Ishikawa (cell line): ENCODE results near the gene ATOH7.

ENCODE experiments used
- CEBPB ChIP-seq: IDR thresholded peaks from 2 replicates; pipeline ENCODE4 v1.6.1; 2012
- CREB1 ChIP-seq: IDR thresholded peaks from 2 replicates; pipeline ENCODE4 v1.6.1; 2012; ENCODE audit warnings: low read depth
- EGR1 ChIP-seq: IDR thresholded peaks from 2 replicates; pipeline ENCODE4 v1.6.1; 2012
- EP300 ChIP-seq: IDR thresholded peaks from 2 replicates; pipeline ENCODE4 v1.6.1; 2012; ENCODE audit warnings: borderline replicate concordance
- FOXM1 ChIP-seq: IDR thresholded peaks from 2 replicates; pipeline ENCODE4 v1.6.1; 2012; ENCODE audit warnings: low read depth, borderline replicate concordance
- NFIC ChIP-seq: IDR thresholded peaks from 2 replicates; pipeline ENCODE4 v1.6.1; 2012
- RAD21 ChIP-seq: IDR thresholded peaks from 2 replicates; pipeline ENCODE4 v1.6.1; 2012; ENCODE audit warnings: low read depth
- TAF1 ChIP-seq: IDR thresholded peaks from 2 replicates; pipeline ENCODE4 v1.6.1; 2012; ENCODE audit warnings: low read depth, mild to moderate bottlenecking
- TCF12 ChIP-seq: IDR thresholded peaks from 2 replicates; pipeline ENCODE4 v1.6.1; 2012; ENCODE audit warnings: low read depth
- TEAD4 ChIP-seq: IDR thresholded peaks from 2 replicates; pipeline ENCODE4 v1.6.1; 2012
- YY1 ChIP-seq: IDR thresholded peaks from 2 replicates; pipeline ENCODE4 v1.6.1; 2012; ENCODE audit warnings: low read depth
- ZBTB7A ChIP-seq: IDR thresholded peaks from 2 replicates; pipeline ENCODE4 v1.6.1; 2012; ENCODE audit warnings: low read depth
- TF ChIP-seq, protein P1 (sequence below): IDR thresholded peaks from 2 replicates; pipeline ENCODE4 v1.6.1; 2012
- TF ChIP-seq, protein P2 (sequence below): IDR thresholded peaks from 2 replicates; pipeline ENCODE4 v1.6.1; 2012; ENCODE audit warnings: low read depth, mild to moderate bottlenecking
- TF ChIP-seq, protein P3 (sequence below): IDR thresholded peaks from 2 replicates; pipeline ENCODE4 v1.6.1; 2012

Gene ATOH7

DNA sequence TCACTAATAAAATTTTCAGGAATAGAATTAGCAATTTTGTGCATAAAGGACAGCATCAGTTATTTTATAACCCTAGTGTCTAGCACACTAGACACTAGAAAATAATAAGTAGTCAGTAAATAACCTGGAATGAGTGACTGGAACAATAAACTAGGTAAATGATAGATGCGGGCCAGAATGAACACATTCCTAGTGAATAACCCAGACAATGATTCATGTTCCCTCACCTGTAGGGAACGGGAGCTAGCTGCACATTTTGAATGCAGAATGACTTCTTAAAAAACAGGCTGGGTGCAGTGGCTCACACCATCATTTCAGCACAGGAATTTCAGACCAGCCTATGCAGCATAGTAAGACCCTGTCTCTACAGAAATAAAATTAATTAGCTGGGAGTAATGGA lies 3.2 kb upstream of the ATOH7 start:
- no peak for TF ChIP-seq RAD21

DNA sequence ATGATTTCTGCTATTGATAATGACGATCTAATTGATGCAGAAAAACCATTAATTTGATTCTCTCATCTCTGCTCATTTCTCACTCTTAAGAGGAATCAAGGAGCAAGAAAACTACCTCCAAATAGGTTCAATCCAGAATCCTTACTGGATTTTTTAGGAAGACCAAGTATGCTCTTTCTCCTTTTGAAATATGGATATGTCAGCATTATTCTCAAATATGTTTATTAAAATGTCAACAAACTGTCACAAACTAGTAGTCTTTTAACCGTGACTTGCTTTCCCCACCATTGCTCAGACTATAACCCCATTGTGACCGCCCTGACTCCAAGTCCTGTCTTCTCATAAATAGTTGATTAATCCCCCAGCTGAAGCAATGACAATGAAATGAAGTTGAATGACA lies 1.1 kb upstream of the ATOH7 start:
- TF ChIP-seq ZBTB7A (no peak), EP300 (no peak), RAD21 (no peak), TEAD4 (no peak), FOXM1 (no peak), CEBPB (no peak), TAF1 (no peak), NFIC (no peak), EGR1 (no peak), TCF12 (no peak), YY1 (no peak), CREB1 (no peak)
- TF ChIP-seq, protein P1, sequence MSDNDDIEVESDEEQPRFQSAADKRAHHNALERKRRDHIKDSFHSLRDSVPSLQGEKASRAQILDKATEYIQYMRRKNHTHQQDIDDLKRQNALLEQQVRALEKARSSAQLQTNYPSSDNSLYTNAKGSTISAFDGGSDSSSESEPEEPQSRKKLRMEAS: no peak
- TF ChIP-seq, protein P2, sequence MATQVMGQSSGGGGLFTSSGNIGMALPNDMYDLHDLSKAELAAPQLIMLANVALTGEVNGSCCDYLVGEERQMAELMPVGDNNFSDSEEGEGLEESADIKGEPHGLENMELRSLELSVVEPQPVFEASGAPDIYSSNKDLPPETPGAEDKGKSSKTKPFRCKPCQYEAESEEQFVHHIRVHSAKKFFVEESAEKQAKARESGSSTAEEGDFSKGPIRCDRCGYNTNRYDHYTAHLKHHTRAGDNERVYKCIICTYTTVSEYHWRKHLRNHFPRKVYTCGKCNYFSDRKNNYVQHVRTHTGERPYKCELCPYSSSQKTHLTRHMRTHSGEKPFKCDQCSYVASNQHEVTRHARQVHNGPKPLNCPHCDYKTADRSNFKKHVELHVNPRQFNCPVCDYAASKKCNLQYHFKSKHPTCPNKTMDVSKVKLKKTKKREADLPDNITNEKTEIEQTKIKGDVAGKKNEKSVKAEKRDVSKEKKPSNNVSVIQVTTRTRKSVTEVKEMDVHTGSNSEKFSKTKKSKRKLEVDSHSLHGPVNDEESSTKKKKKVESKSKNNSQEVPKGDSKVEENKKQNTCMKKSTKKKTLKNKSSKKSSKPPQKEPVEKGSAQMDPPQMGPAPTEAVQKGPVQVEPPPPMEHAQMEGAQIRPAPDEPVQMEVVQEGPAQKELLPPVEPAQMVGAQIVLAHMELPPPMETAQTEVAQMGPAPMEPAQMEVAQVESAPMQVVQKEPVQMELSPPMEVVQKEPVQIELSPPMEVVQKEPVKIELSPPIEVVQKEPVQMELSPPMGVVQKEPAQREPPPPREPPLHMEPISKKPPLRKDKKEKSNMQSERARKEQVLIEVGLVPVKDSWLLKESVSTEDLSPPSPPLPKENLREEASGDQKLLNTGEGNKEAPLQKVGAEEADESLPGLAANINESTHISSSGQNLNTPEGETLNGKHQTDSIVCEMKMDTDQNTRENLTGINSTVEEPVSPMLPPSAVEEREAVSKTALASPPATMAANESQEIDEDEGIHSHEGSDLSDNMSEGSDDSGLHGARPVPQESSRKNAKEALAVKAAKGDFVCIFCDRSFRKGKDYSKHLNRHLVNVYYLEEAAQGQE: no peak
- TF ChIP-seq, protein P3, sequence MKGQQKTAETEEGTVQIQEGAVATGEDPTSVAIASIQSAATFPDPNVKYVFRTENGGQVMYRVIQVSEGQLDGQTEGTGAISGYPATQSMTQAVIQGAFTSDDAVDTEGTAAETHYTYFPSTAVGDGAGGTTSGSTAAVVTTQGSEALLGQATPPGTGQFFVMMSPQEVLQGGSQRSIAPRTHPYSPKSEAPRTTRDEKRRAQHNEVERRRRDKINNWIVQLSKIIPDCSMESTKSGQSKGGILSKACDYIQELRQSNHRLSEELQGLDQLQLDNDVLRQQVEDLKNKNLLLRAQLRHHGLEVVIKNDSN: no peak

DNA sequence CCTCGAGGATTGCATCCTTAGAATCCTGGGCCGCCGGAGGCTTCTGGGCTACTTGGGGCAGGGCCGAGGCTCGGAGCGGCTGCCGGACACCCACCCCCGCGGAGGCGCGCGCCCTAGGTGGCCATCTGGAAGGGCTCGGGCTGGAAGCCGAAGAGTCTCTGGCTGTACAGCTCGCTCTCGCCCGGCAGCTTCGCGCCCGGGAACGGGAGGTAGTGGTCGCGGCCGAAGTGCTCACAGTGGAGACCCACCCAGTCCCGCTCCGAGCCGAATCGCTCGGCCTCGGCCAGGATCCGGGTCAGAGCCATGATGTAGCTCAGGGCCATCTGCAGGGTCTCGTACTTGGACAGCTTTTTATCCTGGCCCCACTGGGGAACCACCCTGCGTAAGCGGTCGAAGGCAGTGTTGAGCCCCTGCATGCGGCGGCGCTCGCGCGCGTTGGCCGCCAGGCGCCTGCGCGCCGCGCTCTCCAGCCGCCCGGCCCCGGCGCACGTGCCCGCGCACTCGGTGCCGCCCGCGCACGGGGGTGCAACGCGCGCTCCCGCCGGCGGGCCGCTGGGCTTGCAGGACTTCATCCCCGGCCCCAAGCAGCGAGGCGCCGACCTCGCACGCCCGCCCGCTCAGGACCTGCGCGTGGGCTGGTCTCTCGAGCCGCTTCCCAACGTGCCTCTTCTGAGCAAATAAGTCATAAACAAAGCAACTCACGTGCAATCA lies 652 bp downstream of the ATOH7 start:
- TF ChIP-seq CEBPB (no peak), TEAD4 (no peak), EP300 (no peak), EGR1 (no peak), ZBTB7A (peak; percentile 73; the same call in 1 of the 2 replicates), TAF1 (peak; percentile 44; the same call in 1 of the 2 replicates), NFIC (no peak), FOXM1 (no peak)
- TF ChIP-seq, protein P1: peak; percentile 97
- TF ChIP-seq, protein P3: peak; percentile 46; the same call in 1 of the 2 replicates

DNA sequence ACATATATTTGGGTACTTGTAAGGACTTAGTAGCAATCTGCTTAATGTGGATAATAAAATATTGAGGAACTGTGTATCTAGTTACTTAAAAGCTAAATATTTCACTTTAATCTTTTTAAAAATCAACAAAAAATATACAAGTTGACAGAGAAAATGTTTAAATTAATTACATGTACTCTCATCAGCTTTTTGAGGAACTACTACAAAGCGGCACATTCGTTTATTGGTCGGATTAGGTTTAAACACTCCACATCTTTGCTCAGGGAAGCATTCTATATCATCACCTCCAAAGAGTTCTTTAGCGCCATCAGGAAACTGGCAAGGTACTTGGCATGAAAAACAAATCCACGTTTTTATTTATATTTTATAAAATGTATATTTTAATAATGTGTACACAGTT lies 1.6 kb downstream of the ATOH7 start:
- TF ChIP-seq, protein P3: no peak
- TF ChIP-seq, protein P1: no peak

DNA sequence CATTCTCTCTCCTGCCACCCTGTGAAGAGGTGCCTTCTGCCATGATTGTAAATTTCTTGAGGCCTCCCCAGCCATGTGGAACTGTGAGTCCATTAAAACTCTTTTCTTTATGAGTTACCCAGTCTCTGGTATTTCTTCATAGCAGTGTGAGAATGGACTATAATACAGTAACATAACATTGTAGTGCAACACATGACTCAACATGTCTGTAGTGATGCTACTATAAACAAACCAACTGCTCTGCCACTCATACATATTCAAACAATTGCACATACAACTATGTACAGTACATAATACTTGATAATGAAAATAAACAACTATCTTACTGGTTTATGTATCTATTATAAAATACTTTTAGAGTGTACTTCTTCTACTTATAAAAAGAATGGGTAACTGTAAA lies 7.1 kb downstream of the ATOH7 start:
- TF ChIP-seq YY1 (no peak), CEBPB (no peak), NFIC (no peak), ZBTB7A (no peak), RAD21 (no peak), EP300 (no peak), FOXM1 (no peak), TCF12 (no peak), TAF1 (no peak), CREB1 (no peak), TEAD4 (no peak), EGR1 (no peak)
- TF ChIP-seq, protein P1: no peak
- TF ChIP-seq, protein P2: no peak
- TF ChIP-seq, protein P3: no peak
